ENCODE measurements around the gene AFF3.
"Not testable (repeated sequence)": the region's sequence is repeated elsewhere in the genome, so short reads cannot be mapped to it uniquely, and the experiment has no call there.

AFF3 gene

GRCh38 chr2:99672766-99673350, 469.5 kb downstream of the AFF3 start:
- DNase-seq (ENCODE audit: low read depth in 3 of 3), result no peak

DNA sequence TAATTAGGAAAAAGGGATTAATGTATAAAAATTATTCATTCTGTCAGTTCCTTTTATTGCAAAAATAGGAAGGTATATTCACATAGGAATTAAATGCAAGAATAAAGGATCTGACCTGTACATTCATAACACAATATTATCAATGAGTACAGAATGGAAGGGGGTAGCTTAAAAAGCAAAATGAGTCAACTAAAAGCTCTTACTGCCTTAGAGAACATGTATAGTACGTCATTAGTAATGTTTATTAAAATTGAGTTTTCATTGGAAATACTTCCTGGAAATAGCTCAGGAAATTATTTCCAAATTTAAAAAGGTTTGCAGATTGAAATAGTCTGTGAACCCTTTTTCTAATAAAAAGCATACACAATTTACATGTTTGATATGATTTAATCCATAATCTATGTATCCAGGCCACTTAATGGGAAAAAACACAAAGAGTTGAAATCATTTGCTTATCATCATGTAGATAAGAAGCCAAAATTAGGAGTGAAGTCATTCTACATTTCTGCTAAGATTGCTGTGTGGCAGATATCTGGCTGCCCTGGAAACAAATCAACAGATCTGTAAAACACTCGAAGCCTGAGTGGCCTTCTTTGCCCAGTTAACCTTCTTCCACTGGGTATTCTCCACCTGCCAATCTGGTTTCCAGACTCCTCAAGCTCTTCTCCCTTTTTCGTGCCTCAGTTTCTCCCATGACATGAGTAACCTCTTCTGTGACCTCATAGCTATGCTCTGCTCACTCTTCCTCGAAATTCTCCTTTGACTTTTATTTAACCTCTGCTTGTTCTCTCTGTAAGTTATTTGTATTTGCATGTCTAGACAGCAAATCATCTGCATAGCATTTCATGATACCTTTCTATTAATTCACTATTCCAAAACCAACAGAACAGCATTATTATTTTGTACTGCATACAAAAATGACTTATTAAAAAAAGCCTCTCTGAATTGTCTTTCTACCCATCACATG, 471.3 kb downstream of the AFF3 start:
- DNase-seq (ENCODE audit: low read depth in 3 of 3), result no peak

DNA sequence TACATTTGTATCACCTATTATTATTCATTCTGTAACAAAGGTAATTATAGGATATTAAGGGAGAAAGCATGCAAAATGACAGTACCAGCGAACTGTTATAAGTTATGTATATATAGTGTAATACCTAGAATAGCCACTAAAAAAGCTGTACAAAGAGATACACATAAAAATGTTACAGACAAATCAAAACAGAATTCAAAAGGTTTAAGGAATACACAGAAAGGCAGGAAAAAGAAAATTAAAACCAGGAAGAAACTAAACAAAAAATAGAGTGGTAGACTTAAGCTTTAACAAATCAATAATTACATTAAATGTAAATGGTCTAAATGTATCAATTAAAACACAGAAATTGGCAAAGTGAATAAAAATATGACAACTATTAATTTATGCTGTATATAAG, 476.1 kb downstream of the AFF3 start:
- DNase-seq (ENCODE audit: low read depth in 3 of 3), result no peak

- no peak for DNase-seq (ENCODE audit: low read depth in 3 of 3)
Measured at GRCh38 chr2:99663641-99664040, 478.7 kb downstream of the AFF3 start.

- DNase-seq (ENCODE audit: low read depth in 3 of 3), result no peak
Measured at GRCh38 chr2:99662761-99663341, 479.5 kb downstream of the AFF3 start.

DNA sequence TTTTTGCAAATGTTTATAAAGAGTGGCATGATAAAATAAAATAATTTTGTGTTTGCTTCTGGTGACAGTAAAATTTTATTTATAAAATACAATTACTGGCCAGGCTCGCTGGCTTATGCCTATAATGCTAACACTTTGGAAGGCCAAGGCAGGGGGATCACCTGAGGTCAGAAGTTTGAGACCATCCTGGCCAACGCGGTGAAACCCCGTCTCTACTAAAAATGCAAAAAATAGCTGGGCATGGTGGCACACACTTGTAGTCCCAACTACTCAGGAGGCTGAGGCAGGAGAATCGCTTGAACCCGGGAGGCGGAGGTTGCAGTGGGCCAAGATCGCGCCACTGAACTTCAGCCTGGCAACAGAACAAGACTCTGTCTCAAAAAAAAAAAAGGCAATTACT, 480.6 kb downstream of the AFF3 start:
- DNase-seq (ENCODE audit: low read depth in 3 of 3), result not testable (repeated sequence)

- no peak for DNase-seq (ENCODE audit: low read depth in 3 of 3)
Measured at GRCh38 chr2:99660616-99661406, 481.6 kb downstream of the AFF3 start.

DNA sequence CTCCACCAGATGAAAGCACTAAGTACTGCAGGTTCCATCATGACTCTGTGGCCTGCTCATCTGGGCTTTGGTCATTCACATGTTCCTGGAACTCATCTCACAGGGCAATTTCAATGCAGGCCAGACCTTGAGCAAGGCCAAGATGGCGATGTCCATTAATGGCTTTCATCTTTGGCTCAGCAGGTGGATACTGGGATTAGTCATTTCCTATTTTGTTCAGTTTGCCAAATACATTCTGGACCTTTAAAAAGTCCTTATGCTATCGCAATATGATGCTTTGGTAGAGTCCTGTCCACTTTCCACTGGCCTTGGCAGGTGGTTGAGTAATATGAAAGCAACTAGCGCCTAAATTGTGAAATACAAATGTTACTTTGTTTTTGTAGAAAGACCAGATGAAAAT, 482.5 kb downstream of the AFF3 start:
- no peak for DNase-seq (ENCODE audit: low read depth in 3 of 3)

GRCh38 chr2:99657691-99658258, 484.6 kb downstream of the AFF3 start:
- DNase-seq (ENCODE audit: low read depth in 3 of 3), result no peak

GRCh38 chr2:99656994-99657393, 485.4 kb downstream of the AFF3 start:
- no peak for DNase-seq (ENCODE audit: low read depth in 3 of 3)

DNA sequence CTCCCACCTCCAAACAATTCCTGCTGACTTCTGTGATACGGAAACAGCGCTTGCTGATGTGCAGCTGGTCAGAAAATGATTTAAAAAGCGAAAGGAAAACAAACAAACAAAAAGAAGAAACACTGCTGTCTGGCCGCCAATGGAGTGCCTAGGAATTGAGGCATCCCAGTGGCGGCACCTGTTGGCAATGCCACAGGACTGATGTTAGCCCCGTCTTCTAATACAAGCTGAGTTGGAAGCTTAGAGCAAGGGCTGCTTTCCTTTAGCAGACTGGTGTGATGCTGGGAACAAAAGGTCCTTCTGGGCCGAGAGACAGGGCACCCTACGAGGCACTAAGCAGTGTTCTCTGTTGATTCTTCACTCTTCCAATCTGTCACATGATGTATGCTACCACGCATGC, 489.0 kb downstream of the AFF3 start:
- no peak for DNase-seq (ENCODE audit: low read depth in 3 of 3)

GRCh38 chr2:99652862-99653261, 489.5 kb downstream of the AFF3 start:
- no peak for DNase-seq (ENCODE audit: low read depth in 3 of 3)

DNA sequence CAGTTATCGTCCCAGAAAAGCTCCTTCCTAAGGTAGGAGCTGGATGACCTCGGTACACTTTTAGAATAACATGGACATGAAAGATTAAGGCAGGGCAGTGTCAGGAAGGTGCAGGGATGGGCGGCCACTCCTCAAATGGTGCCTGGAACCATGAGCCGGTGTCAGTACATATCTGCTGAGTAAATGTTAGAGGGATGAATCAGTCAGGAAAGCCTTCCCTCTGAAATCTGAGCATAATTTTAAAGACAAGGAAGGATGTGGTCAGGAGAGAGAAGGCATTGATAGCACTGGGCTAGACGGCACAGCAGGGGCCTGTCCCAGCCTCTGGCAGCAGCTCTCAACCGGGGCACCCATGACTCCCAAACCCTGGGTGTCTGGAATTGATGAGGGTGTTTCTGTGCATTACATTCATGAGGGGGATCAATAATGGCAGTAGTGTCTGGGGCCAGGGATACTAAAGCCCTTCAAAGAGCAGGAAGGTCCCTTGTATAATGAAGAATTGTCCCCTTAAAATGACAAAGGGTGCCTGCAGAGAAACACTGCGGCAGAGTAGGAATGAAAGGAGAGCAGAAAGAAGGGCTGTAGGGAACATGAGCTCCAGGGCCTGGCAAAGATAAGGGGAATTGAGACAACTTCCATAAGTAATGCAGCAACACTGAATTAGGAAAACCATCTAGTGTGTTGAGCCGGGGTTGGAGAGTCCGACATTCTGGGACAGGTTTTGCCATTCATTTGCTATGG, 490.3 kb downstream of the AFF3 start:
- no peak for DNase-seq (ENCODE audit: low read depth in 3 of 3)

DNA sequence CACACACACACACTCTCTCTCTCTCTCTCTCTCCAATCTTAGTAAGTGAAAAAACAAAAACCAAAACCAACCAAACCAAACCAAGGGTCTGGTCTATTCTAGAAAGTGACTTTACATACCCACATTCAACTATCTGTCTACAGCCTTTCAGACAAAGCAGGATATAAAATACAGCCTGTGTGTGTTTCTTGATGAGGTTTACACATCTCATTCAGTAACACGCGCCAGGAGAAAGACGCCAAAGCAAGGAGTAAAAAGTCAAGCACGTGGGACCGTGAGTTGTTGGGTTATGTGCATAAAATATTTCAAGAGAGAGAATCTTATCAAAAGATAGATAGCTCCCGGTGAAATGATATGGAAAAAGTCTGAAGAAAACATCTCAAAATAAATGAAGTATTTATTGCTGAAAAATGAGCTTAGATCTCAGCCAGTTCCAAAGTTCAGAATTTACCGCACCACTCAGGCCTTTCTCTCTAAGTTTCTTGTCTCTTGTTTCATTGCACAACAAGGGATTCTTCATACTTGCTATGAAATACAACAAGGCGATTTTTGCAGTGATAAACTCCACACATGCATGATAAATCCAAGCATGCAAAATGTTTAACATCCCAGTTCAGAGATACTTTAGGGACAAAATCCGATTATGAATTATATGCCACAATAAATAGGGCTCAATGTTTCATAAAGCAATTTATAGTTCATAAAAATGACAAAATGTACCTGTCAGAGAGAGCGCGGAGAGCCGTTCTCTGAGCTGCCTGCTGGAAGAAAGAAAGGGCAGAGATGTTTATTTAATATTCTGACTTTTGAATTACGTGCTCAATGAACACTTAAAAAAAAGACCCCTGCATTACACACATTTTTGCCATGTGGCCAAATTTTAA, 493.2 kb downstream of the AFF3 start:
- DNase-seq (ENCODE audit: low read depth in 3 of 3), result no peak

DNA sequence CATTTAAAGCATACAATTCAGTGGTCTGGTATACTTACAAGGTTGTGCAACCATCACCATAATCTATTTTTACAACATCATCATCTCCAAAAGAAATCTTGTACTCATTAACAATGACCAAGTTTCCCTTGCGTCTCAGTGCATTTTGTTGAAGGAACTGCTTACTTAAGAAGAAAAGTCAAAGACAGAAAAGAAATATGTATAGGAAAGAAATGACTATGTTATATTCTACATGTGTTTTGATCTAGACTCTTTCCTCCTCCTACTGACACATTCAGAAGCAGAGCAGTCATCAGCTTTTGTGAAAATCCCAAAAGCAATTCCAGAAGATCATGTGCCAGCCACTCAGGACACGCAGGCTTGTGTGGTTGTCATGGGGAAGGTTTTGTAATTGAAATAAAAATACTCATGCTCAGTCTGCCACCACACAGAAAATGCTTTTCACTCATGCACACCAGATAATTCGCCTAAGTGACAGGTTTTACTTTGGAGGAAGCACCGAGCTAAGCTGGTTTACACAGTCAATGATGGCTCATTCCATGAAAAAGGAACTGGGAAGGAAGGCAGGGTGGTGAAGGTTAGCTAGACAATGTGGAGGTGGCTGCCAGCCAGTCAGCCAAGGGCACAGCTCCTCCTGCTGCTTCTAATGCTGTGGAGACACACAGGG, 494.1 kb downstream of the AFF3 start:
- no peak for DNase-seq (ENCODE audit: low read depth in 3 of 3)

DNA sequence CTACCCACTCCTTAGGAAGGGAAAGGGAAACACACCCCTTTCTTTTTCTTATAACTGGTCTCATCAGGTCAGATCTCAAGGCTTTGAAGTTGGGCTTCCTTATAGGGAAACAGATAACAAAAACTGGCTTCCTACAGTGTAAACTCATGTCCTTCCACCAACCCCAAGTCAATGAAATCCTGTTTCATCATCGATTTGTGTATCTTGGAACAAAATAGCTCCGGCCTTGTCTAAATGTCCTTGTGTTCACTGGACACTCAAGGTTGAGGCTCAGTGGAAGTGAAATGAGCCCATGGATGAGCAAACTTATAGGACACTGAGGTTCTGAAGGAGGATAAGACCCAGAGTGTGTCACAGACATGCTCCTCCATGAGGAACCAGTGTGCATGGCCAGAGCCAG, 496.4 kb downstream of the AFF3 start:
- DNase-seq (ENCODE audit: low read depth in 3 of 3), result no peak

- no peak for DNase-seq (ENCODE audit: low read depth in 3 of 3)
Measured at GRCh38 chr2:99644419-99644787, 498.0 kb downstream of the AFF3 start.

- DNase-seq (ENCODE audit: low read depth in 3 of 3), result no peak
Measured at GRCh38 chr2:99643787-99644418, 498.5 kb downstream of the AFF3 start.

- DNase-seq (ENCODE audit: low read depth in 3 of 3), result no peak
Measured at GRCh38 chr2:99641999-99642398, 500.4 kb downstream of the AFF3 start.
